GM21576 (cell line): Measurements from ENCODE around the gene WDR88.
"Not testable (repeated sequence)": the region's sequence is repeated elsewhere in the genome, so short reads cannot be mapped to it uniquely, and the experiment has no call there.

ENCODE experiments used
- ATAC-seq: cut with Tn5 transposase; IDR thresholded peaks from one replicate; pipeline ENCODE4 v1.9.1; 2021; ENCODE audit warnings: mild to moderate bottlenecking, moderate library complexity; ENCODE audit not compliant: unreplicated experiment

The WDR88 gene

DNA sequence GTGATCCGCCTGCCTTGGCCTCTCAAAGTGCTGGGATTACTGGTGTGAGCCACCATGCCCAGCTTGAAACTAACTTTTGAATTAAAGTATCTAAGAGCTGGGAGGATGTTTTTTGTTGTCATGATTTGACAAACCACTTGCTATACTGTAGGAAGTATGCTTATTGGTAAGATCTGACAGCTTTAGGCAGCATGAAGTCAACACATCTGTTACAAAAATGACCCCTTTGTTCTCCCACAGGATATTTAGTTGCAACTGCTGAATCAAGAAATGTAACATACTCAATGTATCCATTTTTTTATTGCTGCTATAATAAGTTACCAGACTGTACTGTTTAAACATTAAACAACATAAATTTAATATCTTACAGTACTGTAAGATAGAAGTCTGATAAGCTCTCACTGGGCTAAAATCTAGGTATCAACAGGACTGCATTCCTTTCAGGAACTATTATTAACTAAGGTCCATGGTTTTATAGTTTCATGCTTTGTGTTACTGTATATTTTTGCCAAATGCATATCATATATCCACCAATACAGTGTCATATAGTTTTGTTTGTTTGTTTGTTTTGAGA, 39.4 kb downstream of the WDR88 start:
- ATAC-seq = no peak

DNA sequence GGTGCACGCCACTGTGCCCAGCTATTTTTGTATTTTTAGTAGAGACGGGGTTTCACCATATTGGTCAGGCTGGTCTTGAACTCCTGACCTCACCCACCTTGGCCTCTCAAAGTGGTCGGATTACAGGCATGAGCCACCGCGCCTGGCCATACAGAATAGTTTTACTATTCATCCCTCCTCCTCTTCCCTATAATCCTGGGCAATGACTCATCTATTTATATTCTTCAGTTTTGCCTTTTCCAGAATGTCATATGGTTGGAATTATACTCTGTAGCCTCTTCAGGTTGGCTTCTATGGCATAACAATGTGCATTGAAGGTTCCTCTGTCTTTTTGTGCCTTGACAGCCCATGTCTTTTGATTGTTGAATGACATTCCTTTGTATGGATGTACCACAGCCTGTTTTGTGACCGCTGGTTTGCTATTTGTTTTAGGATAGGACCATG, 40.0 kb downstream of the WDR88 start:
- ATAC-seq = no peak

DNA sequence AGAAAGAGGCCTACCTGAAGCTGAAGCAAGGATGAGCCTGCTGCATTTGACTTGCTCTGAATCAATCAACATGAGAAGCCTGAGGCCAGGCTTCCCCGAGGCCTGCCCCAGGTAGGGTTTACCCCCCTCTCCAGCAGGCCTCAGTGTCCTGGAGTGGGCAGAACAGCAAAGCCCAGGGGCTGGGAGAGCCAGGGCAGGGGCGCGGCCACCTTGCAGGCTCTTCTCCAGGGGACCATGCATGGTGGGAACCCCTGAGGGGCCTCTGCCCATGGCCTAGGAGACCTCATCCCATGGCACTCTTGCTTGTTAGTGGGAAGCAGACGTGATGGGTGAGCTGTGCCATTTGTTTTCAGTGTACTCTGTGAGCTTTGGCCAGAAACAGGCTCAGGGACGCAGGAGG, 42.3 kb downstream of the WDR88 start:
- no peak for ATAC-seq

DNA sequence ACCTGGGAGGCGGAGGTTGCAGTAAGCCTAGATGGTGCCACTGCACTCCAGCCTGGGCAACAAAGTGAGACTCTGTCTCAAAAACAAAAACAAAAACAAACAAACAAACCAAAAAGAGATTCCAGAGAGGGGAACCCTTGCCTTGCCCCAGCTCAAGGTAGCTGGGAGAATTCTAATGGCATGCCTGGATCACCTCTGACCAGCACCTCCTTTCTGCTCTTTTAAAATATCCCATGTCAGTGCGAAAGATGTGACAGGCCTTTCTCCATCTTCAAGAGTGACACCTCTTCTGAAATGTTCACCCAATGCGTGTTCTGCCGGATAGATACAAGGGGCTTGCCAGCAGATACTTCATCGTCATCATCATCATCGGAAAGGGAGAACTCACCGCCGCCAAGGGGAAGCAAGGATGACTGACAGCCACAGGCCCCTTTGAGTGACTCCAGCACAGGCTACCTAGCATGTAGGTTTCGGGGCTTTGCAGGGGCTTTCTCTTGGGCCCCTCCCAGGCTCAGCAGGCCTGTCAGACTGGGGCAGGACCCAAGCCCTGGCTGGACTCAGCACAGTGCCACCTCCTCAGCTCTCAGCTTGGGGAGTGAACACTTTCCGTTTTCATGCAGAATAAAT, 43.4 kb downstream of the WDR88 start:
- no peak for ATAC-seq

DNA sequence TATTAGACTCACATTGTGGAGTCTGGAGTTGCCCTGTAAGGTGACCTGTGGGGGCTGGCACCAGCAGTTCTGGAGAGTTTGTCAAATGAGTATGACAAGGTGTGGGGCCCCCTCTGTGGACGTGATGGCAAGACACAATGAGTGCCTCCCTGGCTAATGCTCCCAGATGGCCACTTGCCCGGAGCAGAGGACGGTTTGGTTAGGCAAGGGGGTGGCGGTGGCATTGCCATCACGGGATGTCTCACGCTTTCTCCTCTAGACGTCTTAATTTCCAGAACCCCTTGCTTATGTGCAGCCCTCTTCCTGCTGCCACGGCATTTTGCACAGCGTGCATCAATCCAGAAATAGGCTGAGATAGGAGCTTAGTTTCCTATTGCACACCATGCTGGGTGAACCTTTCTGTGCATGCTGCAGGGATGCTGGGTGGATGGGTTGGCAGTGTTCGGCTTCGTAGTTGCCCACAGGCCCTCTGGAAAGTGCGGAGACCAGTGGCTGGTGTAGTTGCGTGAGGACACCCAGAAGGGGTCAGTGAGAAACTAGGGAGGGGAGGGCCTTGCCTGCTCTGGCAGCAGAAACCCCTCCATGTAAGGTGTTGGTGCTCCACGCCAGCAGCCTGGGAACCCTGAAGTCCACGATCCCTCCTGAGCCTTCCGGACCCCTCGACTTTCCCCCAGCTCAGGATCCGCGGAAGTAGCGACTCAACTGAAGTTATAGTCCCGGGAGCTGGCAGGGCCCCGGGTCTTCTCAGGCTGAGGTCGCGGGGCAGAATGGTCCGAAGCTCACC, 44.2 kb downstream of the WDR88 start:
- ATAC-seq = peak; percentile 4

DNA sequence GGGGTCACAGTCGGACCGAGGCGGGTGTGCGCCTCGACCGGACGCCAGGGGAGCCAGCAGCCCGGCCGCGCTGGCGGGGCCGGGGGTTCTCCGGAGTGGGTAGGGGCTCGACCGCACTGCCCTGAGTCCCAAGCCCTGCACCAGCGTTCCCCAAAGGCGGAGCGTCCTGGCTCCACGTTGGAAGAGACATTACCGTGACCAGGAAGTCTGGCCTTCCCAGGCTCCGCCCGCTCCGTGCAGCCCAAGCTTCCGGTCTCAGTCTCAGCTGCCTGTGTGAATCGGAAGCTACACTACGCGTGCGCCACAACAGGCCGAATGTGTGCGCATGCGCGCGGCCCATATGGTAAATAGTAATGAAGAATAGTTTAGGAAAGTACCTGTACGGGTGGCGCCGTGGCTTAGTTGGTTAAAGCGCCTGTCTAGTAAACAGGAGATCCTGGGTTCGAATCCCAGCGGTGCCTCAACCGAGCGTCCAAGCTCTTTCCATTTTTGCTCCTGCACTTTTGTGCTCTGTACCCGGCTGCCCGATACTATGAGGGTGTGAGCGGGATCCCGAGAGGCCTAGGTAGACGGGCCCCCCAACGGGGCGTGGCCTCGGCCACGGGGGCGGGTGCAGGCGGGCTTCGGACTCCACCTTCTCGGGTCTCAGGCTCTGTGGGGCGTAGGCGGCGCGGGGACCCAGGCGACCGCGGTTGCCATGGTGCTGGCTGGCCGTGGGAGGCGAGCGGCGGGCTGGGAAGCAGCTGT, 44.9 kb downstream of the WDR88 start:
- peak; percentile 71 for ATAC-seq

DNA sequence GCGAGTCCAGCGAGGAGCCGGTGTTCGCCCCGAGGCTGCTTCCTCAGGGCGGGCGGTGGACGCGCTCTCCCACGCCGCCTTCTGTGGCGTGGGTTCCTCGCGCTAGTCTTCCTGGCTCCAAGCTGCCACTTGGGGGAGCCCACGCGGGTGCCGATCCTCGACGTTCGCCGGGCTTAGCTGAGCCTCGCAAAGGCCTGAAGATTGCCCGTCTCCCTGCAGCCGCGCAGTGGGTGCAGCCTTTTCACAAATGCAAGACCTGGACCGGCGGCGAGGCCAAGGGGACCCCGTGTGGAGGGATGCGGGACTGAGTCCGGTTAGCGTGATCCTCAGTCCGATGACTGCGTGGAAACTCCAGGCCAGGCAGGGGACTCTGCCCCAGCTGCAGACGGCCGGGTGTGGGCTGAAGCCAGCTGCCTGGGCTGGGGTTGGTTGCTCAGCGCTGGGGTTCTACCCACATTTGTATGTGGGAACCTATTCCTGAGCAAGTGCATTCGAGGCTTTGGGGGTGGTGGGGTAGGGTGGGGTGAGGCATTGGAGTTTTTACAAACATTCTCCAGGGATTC, 45.6 kb downstream of the WDR88 start:
- peak; percentile 10 for ATAC-seq

DNA sequence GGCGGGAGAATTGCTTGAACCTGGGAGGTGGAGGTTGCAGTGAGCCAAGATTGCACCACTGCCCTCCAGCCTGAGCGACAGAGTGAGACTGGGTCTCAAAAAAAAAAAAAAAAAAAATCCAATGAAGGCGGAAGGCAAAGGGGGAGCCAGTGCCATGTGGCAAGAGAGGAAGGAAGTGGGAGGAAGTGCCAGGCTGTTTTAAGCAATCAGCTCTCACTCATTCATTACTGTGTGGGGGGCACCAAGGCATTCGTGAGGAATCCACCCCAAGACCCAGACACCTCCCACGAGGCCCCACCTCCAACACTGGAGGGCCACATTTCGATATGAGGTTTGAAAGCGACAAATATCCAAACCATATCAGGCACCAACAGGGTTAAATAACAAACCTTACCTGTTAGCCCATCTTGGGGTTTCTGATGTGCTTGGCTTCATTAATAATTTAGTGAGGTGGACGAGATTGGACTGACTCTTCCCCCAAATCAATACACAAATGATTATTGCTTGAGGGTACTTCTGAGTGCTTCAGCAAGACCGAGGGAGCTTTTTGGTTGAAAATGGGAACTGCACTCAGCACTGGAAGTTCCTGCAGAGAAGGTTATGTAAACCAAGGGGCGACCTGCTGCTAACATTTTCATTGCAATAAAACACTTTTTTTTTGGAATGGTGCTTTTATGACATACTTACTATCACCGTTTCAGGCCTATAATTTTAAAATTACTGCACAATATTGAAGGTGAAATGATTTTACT, 54.7 kb downstream of the WDR88 start:
- no peak for ATAC-seq

DNA sequence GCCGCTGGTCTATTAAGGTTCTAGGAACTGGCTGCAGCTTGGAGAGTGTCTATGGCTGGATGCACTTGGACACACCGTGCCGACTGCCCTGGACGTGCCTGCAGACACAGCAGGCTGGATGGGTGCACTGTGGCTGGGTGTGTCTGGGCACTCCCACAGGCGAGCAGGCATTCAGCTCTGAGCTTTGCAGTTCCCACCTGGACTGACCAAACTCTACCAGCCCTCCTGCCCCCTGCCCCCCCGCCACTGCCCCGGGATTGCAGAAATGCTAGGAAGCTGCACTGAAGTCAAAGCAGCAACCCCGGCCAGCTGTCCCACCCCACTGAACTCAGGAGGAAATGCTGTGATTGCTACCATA, 55.2 kb downstream of the WDR88 start:
- no peak for ATAC-seq

DNA sequence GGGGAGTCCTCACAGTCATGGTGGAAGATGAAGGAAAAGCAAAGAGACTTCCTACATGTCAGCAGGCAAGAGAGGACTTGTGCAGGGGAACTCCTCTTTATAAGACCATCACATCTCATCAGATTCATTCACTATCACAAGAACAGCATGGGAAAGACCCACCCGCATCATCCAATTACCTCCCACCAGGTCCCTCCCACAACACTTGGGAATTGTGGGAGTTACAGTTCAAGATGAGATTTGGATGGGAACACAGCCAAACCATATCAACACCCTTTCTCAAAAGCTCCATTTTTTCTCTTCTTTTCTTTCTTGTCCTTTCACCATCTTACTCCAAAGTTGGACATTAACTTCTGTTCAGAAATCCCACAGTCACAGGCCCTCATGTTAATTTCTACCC, 57.5 kb downstream of the WDR88 start:
- ATAC-seq = no peak

DNA sequence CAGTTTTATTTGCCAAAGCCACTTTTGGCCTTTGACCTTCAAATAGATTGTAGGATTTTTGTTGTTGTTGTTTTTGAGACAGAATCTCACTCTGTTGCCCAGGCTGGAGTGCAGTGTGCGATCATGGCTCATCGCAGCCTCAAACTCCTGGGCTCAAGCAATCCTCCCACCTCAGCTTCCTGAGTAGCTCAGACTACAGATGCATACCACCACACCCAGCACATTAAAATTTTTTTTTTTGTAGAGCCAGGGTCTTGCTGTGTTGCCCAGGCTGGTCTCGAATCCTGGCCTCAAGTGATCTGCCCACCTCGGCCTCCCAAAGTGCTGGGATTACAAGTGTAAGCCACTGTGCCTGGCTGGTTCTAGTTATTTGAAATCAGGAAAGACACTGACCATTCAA, 59.2 kb downstream of the WDR88 start:
- not testable (repeated sequence) for ATAC-seq

DNA sequence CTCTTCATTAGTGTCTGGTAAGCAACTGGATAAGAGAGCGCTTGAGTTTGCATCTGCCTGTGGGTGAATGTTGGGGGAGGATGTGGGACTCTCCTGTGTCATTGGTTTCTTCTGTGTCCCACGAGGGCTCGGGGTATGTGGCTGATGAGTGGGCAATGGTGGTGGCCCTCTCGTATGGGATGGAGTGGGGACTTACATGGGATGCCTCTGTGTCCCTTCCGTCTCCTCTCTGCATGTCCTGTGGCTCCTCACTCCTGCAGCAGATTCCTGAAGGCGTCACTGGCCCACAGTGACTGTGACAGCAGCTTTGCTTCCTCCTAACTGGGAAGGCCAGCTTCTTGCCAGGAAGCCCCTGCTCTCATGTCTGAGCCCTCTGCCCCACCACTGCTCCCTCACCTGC, 59.6 kb downstream of the WDR88 start:
- ATAC-seq = no peak

DNA sequence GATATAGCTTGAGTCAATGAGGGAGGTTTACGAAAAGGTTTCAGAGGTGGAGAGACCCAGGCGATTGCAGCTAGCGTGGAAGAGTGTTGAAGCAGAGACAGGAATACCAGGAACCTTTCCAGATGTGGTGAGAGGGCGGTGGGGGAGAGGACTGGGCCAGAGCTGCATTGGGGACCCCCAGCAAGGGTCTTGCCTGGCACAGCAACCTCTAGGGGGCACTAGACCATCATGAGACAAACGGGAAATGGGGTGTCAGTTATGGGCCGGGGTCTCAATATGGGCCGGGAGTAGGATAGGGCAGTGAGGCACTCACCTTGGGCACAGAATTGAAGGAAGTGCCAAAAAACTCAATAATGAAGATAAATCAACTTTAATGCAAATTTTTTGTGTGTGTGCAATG, 60.1 kb downstream of the WDR88 start:
- no peak for ATAC-seq

DNA sequence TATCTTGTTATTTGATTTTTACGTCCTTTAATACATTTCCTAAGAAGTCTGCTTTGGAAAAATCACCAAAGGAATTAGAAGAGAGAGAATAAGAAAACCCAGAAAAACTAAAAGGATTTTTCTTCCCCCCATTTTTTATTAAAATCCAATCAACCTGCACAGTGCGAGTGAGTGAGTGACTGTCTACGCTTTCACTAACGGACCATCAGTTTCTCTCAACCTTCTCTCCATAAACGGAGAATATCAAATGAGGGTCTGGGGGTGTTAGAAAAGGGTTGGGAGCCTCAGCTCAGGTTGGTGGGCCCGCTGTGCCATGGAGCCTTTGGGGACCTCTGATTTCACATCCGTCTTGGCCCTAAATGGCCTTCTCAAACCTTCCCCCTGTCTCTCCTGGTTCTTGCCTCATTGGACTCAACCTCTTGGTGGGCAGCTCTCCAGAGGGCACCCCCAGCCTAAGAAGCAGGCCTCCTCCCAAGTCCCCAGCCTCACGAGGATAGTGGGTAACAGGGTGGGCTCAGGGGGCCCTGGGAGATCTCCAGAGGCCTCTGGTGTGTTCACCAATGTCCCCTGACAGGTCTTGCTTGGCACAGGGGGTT, 61.5 kb downstream of the WDR88 start:
- ATAC-seq = no peak

DNA sequence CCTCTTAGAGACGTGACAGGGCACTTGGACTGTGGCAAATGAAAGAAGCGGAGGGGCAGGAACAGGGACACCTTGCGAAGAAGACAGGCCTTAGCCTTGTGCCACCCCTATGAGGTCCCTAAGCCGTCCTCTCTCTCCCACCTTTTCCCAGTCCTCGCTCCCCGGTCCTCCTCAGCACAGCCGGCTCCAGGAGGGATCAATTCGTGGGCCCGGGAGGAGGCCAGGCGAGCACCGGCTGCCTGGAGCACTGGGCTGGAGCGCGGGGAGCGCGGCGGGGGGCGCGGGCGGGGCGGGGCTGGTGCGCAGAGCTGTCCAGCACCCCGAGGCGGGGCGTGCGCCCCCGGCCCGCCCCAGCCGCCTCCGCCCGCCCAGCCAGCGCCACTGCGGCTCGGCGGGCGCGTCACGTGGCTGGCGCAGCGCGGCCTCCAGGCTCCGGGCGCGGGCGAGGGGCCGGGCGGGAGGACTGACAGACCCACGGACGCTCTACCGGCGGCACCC, 62.0 kb downstream of the WDR88 start, which contains the start of gene LRP3:
LRP3 (plus strand) TSS at position 466 of the 498 bp plus-strand sequence. CDS start 456 bp downstream, outside the sequence.
- ATAC-seq = no peak

DNA sequence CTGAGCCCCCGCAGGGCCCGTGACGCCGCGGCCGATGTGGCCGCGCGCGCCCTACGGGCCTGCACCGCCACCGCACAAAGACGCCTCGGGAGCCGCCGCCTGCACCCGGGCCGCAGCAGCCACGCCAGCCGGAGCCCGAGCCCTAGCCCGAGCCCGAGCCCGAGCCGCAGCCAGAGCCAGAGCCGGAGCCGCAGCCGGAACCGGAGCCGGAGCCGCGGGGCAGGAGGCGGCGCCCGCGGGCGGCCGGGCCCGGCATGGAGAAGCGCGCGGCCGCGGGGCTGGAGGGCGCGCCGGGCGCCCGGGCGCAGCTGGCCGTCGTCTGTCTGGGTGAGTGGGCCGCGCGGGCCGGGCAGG, 62.6 kb downstream of the WDR88 start:
- no peak for ATAC-seq

DNA sequence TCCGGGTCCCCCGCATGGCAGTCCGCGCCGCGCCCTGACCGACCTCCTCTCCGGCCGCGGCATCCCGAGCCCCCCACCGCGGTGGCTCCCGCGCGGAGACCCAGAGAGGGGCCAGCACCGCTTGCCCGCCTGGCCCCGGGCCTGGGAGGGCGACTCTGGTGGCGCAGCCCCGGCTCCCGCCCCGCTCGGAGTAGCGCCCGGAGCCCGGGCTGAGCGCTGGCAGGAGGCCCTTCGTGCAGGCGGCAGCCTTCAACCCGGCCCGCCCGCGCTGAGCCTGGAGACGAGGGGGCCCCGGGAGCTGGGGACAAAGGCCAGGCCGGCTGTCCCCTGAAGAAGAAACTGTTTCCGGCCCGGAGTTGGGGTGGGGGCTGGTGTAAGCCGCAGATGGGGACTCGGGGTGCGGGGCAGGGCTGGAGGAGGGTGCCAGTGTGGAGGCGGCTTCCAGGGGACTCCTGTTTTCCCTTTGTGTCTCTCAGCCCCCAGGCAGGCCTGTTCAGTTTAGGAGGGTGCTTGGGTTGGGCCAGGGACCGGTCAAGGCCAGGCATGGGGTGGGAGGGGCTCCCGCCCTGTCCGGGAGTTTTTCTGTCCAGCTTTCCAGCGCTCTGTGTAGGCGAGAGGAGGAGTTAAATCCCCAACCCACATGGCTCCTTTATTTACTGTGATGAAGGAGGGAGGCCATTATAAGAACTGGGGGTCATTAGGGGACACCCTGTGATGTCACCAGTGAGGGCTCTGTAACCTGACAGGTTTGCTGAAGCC, 63.2 kb downstream of the WDR88 start:
- ATAC-seq = no peak

DNA sequence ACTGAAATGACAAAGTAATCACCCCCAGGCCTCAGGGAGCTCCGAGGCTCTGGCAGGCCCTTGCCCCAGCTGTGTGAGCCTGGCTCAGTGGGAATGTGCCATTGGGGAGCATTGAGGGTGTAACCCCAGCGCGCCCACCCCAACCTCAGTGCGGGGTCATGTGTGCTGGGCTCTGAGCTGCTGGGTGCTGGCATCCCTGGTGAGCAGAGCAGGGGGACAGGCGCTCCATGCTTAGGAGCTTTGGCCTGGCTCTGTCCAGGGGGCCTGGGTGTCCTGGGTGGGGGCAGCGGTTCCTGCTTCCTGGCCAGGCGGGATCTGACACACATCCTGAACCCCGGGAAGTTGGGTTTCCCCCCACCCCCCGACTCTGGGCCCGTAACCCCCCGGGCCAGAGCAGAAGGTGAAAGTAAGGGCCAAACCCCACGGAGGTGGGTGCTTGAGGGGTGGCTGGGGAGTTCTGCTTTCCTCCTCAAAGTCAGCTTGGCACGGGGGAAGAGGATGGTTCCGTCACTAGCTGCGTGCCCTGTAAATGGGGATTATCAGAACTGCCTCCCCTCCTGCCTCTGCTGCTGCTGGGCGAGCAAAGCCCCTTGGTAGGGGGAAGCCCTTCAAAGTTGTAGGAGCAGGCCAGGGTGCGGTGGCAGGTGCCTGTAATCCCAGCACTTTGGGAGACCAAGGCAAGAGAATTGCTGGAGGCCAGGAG, 63.9 kb downstream of the WDR88 start:
- ATAC-seq = no peak
